SU-DHL-6 (cell line): ENCODE measurements around the gene NFE2L3.
"Not testable (repeated sequence)": the region's sequence is repeated elsewhere in the genome, so short reads cannot be mapped to it uniquely, and the experiment has no call there.

Source experiments
- EZH2phosphoT487 ChIP-seq: fragments of 200-600 bp; sonication (generic), shearing (Covaris generic); conservative IDR thresholded peaks from 2 replicates; pipeline ENCODE4 v1.6.1; 2018; ENCODE audit warnings: mild to moderate bottlenecking, antibody characterized with exemption, low read length, moderate library complexity, mixed read lengths
- TF ChIP-seq, protein P1 (sequence below): fragments of 200-600 bp; sonication (generic); IDR thresholded peaks from one replicate; pipeline ENCODE4 v1.5.1; 2017; ENCODE audit warnings: antibody characterized with exemption, mild to moderate bottlenecking, low read length, moderate library complexity; ENCODE audit not compliant: insufficient read depth, poor library complexity, severe bottlenecking

- TF ChIP-seq, protein P1, sequence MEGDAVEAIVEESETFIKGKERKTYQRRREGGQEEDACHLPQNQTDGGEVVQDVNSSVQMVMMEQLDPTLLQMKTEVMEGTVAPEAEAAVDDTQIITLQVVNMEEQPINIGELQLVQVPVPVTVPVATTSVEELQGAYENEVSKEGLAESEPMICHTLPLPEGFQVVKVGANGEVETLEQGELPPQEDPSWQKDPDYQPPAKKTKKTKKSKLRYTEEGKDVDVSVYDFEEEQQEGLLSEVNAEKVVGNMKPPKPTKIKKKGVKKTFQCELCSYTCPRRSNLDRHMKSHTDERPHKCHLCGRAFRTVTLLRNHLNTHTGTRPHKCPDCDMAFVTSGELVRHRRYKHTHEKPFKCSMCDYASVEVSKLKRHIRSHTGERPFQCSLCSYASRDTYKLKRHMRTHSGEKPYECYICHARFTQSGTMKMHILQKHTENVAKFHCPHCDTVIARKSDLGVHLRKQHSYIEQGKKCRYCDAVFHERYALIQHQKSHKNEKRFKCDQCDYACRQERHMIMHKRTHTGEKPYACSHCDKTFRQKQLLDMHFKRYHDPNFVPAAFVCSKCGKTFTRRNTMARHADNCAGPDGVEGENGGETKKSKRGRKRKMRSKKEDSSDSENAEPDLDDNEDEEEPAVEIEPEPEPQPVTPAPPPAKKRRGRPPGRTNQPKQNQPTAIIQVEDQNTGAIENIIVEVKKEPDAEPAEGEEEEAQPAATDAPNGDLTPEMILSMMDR = not testable (repeated sequence)
- TF ChIP-seq EZH2phosphoT487 = not testable (repeated sequence)
Observed at GRCh38 chr7:26176696-26177095, 24.7 kb downstream of the NFE2L3 start.
